Neural progenitor cell (in vitro differentiated cells): ENCODE data around the gene TSR1. TPM values are rescaled to one million over a fixed set of nuclear protein-coding genes. Genes with fewer than 3 reads are reported as not detected.
A peak's percentile ranks its signal among the peaks of the same experiment; 100 is the strongest.

ENCODE experiments used
- DNase-seq: peaks from one replicate; pipeline ENCODE4 v3.0.0-alpha.2; 2016; ENCODE audit warnings: low spot score
- H2AFZ ChIP-seq: fragments of 200-600 bp; sonication (generic); replicated peaks from 2 replicates; pipeline ENCODE4 v1.6.1; 2016; ENCODE audit warnings: antibody characterized with exemption
- H3F3A ChIP-seq: fragments of 200-600 bp; sonication (generic); 2 replicates; pipeline ENCODE4 v1.6.1; 2016; ENCODE audit warnings: antibody characterized with exemption, low read depth
- H3K27ac ChIP-seq: fragments of 200-600 bp; sonication (generic); 2 replicates; pipeline ENCODE4 v1.5.1; 2016; ENCODE audit warnings: mild to moderate bottlenecking
- H3K27me3 ChIP-seq: fragments of 200-600 bp; sonication (generic); 2 replicates; pipeline ENCODE4 v1.6.1; 2016; ENCODE audit warnings: mild to moderate bottlenecking, moderate library complexity
- H3K36me3 ChIP-seq: fragments of 200-600 bp; sonication (generic); 2 replicates; pipeline ENCODE4 v1.5.1; 2016
- H3K4me1 ChIP-seq: fragments of 200-600 bp; sonication (generic); 2 replicates; pipeline ENCODE4 v1.6.1; 2016; ENCODE audit warnings: mixed run types
- H3K4me2 ChIP-seq: fragments of 200-600 bp; sonication (generic); 2 replicates; pipeline ENCODE4 v1.6.1; 2016
- H3K4me3 ChIP-seq: fragments of 200-600 bp; sonication (generic); 2 replicates; pipeline ENCODE4 v1.5.1; 2016
- H3K79me2 ChIP-seq: fragments of 200-600 bp; sonication (generic); 2 replicates; pipeline ENCODE4 v1.6.1; 2016; ENCODE audit warnings: low read depth
- H3K9ac ChIP-seq: fragments of 200-600 bp; sonication (generic); 2 replicates; pipeline ENCODE4 v1.6.1; 2016
- H3K9me3 ChIP-seq: fragments of 200-600 bp; sonication (generic); 2 replicates; pipeline ENCODE4 v1.5.1; 2016; ENCODE audit warnings: low read depth
- H4K20me1 ChIP-seq: fragments of 200-600 bp; sonication (generic); 2 replicates; pipeline ENCODE4 v1.6.1; 2016; ENCODE audit warnings: low read depth
- H3K27ac Mint-ChIP-seq: 3 replicates; pipeline ENCODE4 v1.8.0; 2021; ENCODE audit warnings: mixed read lengths
- H3K27me3 Mint-ChIP-seq: 2 replicates; pipeline ENCODE4 v1.8.0; 2022; ENCODE audit warnings: low read depth, mild to moderate bottlenecking, inconsistent platforms, moderate library complexity, mixed read lengths; ENCODE audit not compliant: insufficient read depth
- H3K36me3 Mint-ChIP-seq: 3 replicates; pipeline ENCODE4 v1.8.0; 2021; ENCODE audit warnings: mixed read lengths
- H3K4me1 Mint-ChIP-seq: 3 replicates; pipeline ENCODE4 v1.8.0; 2021; ENCODE audit warnings: mixed read lengths
- H3K4me3 Mint-ChIP-seq: 3 replicates; pipeline ENCODE4 v1.8.0; 2021; ENCODE audit warnings: mild to moderate bottlenecking, moderate library complexity, mixed read lengths
- H3K9me3 Mint-ChIP-seq: 3 replicates; pipeline ENCODE4 v1.8.0; 2020; ENCODE audit warnings: mixed read lengths
- CTCF ChIP-seq: fragments of 200-600 bp; sonication (generic); IDR thresholded peaks from 2 replicates; pipeline ENCODE4 v1.5.1; 2017; ENCODE audit warnings: antibody characterized with exemption, mild to moderate bottlenecking
- EZH2 ChIP-seq: fragments of 200-600 bp; sonication (generic); IDR thresholded peaks from 2 replicates; pipeline ENCODE4 v1.6.1; 2017; ENCODE audit warnings: antibody characterized with exemption, mild to moderate bottlenecking, moderate library complexity
- EZH2phosphoT487 ChIP-seq: fragments of 200-600 bp; sonication (generic); IDR thresholded peaks from 2 replicates; pipeline ENCODE4 v1.6.1; 2017; ENCODE audit warnings: antibody characterized with exemption
- total RNA-seq: library from RNA; depleted of rRNA; stranded (reverse); fragments of >200 nt; gene quantifications from 2 replicates; pipeline ENCODE4 v1.2.3, GENCODE V29; 2015; ENCODE audit warnings: low replicate concordance

The TSR1 gene
- total RNA-seq, 1 donor from 2014 or later: 42.2 TPM

GRCh38 chr17:2371183-2372130 lies 35.2 kb upstream of the TSR1 start:
- H3K4me1 Mint-ChIP-seq: peaks cover 18% of the 10 kb centered on the region
- H3K4me3 ChIP-seq: no peak overlapping the region
- no peaks in the 10 kb centered on the region for H3K79me2 ChIP-seq
- no peaks in the 10 kb centered on the region for H3K9me3 Mint-ChIP-seq
- H3K9me3 ChIP-seq: no peaks in the 10 kb centered on the region
- peaks cover 1% of the 10 kb centered on the region for H3K36me3 Mint-ChIP-seq
- no peak overlapping the region for H2AFZ ChIP-seq
- DNase-seq: no peak
- no peaks in the 10 kb centered on the region for H3K36me3 ChIP-seq
- H3K27me3 ChIP-seq: no peaks in the 10 kb centered on the region
- H3K9ac ChIP-seq: no peak overlapping the region
- peaks cover 3% of the 10 kb centered on the region for H3F3A ChIP-seq
- H4K20me1 ChIP-seq: no peaks in the 10 kb centered on the region
- no peak overlapping the region for H3K27ac Mint-ChIP-seq
- H3K4me2 ChIP-seq: no peak overlapping the region
- H3K27ac ChIP-seq: no peak overlapping the region
- H3K27me3 Mint-ChIP-seq: peaks cover 4% of the 10 kb centered on the region
- H3K4me1 ChIP-seq: peaks cover 10% of the 10 kb centered on the region
- TF ChIP-seq CTCF (no peak), EZH2 (no peak), EZH2phosphoT487 (no peak)
- H3K4me3 Mint-ChIP-seq: no peak overlapping the region

- Mint-ChIP-seq H3K27ac (peak overlapping the region; percentile 29), H3K36me3 (peaks cover 1% of the 10 kb centered on the region), H3K27me3 (peaks cover 4% of the 10 kb centered on the region), H3K9me3 (no peaks in the 10 kb centered on the region), H3K4me3 (no peak overlapping the region), H3K4me1 (peaks cover 18% of the 10 kb centered on the region)
- no peak for DNase-seq
- H3K9me3 ChIP-seq: no peaks in the 10 kb centered on the region
- peaks cover 4% of the 10 kb centered on the region for H3F3A ChIP-seq
- TF ChIP-seq EZH2phosphoT487: no peak
- TF ChIP-seq CTCF: no peak
- no peak overlapping the region for H3K4me2 ChIP-seq
- no peaks in the 10 kb centered on the region for H3K79me2 ChIP-seq
- no peak overlapping the region for H2AFZ ChIP-seq
- H3K4me1 ChIP-seq: peaks cover 10% of the 10 kb centered on the region
- H3K27me3 ChIP-seq: no peaks in the 10 kb centered on the region
- no peaks in the 10 kb centered on the region for H3K36me3 ChIP-seq
- no peak overlapping the region for H3K27ac ChIP-seq
- H3K4me3 ChIP-seq: no peak overlapping the region
- H4K20me1 ChIP-seq: no peaks in the 10 kb centered on the region
- no peak overlapping the region for H3K9ac ChIP-seq
These were observed 33.9 kb upstream of the TSR1 start for GRCh38 chr17:2370211-2370589.

GRCh38 chr17:2369551-2370210 lies 33.4 kb upstream of the TSR1 start:
- Mint-ChIP-seq H3K9me3 (no peaks in the 10 kb centered on the region), H3K27me3 (peaks cover 4% of the 10 kb centered on the region), H3K36me3 (peaks cover 1% of the 10 kb centered on the region), H3K4me3 (no peak overlapping the region), H3K27ac (peak overlapping the region; percentile 42), H3K4me1 (peaks cover 18% of the 10 kb centered on the region)
- peaks cover 10% of the 10 kb centered on the region for H3K4me1 ChIP-seq
- no peak overlapping the region for H3K27ac ChIP-seq
- H3K4me3 ChIP-seq: no peak overlapping the region
- no peaks in the 10 kb centered on the region for H3K9me3 ChIP-seq
- no peak overlapping the region for H2AFZ ChIP-seq
- DNase-seq: peak; percentile 62
- no peaks in the 10 kb centered on the region for H3K79me2 ChIP-seq
- H3K36me3 ChIP-seq: no peaks in the 10 kb centered on the region
- no peaks in the 10 kb centered on the region for H4K20me1 ChIP-seq
- TF ChIP-seq EZH2 (no peak), EZH2phosphoT487 (no peak), CTCF (peak; percentile 37)
- H3K27me3 ChIP-seq: no peaks in the 10 kb centered on the region
- peaks cover 4% of the 10 kb centered on the region for H3F3A ChIP-seq
- H3K9ac ChIP-seq: no peak overlapping the region
- no peak overlapping the region for H3K4me2 ChIP-seq
